IMR-90 (cell line): ENCODE measurements around the gene INF2.

Experiments
- CEBPB ChIP-seq: IDR thresholded peaks from 2 replicates; pipeline ENCODE4 v1.6.1; 2012; ENCODE audit warnings: low read depth, low read length, improper control_type of control experiment
- CTCF ChIP-seq: conservative IDR thresholded peaks from 2 replicates; pipeline ENCODE4 v1.5.1; 2012; ENCODE audit warnings: mild to moderate bottlenecking, low read depth, low read length, improper control_type of control experiment
- POLR2A ChIP-seq: IDR thresholded peaks from 2 replicates; pipeline ENCODE4 v1.6.1; 2012; ENCODE audit warnings: mild to moderate bottlenecking, low read depth, low read length
- RAD21 ChIP-seq: IDR thresholded peaks from 2 replicates; pipeline ENCODE4 v1.6.1; 2012; ENCODE audit warnings: low read length, improper control_type of control experiment
- RFX5 ChIP-seq: IDR thresholded peaks from 2 replicates; pipeline ENCODE4 v1.8.0; 2012; ENCODE audit warnings: low read depth, mild to moderate bottlenecking, low read length, moderate library complexity

- TF ChIP-seq CTCF (no peak), POLR2A (no peak), CEBPB (no peak), RFX5 (no peak), RAD21 (no peak)
Observed at GRCh38 chr14:104751539-104752422, 62.4 kb downstream of the INF2 start.
